Body of pancreas (tissue), 4 donors: ENCODE measurements around the gene CDK19. TPM values are rescaled to one million over a fixed set of nuclear protein-coding genes. Genes with fewer than 3 reads are reported as not detected.

Experiments used
- ATAC-seq: fragments of 150-250 bp; one replicate; pipeline ENCODE4 v1.9.1; 2016
- DNase-seq, 4 donors: peaks; one replicate each; pipeline ENCODE4 v3.0.0-alpha.2; 2019
- H3K27ac ChIP-seq, 4 donors: fragments of 200-600 bp; sonication (generic); 1 replicate in 3 of 4; 2 replicates in 1 of 4; pipeline versions ENCODE4 v1.5.1 to v1.6.1; 2016 to 2019; ENCODE audit warnings: mild to moderate bottlenecking in 1 of 4, mixed read lengths in 1 of 4, moderate library complexity in 1 of 4
- H3K27me3 ChIP-seq, 2 donors: fragments of 200-600 bp; sonication (generic); one replicate each; pipeline ENCODE4 v1.6.0; 2016; ENCODE audit warnings: mild to moderate bottlenecking in 1 of 2
- H3K36me3 ChIP-seq, 2 donors: fragments of 200-600 bp; sonication (generic); replicated peaks in 1 of 2; 2 replicates each; pipeline ENCODE4 v1.5.1; 2016; ENCODE audit warnings: low read depth in 2 of 2; ENCODE audit not compliant: insufficient read depth in 1 of 2
- H3K4me1 ChIP-seq: fragments of 200-600 bp; sonication (generic); one replicate; pipeline ENCODE4 v1.6.0; 2016
- H3K4me3 ChIP-seq, 2 donors: fragments of 200-600 bp; sonication (generic); 1 replicate in 1 of 2; 2 replicates in 1 of 2; pipeline ENCODE4 v1.5.1; 2016 to 2019
- H3K9me3 ChIP-seq, 3 donors: fragments of 200-600 bp; sonication (generic); 1 replicate in 2 of 3; 2 replicates in 1 of 3; pipeline ENCODE4 v1.5.1; 2016
- POLR2A ChIP-seq, 3 donors: fragments of 450-650 bp; IDR thresholded peaks; one replicate each; pipeline ENCODE4 v1.6.1; 2016; ENCODE audit warnings: antibody characterized with exemption in 3 of 3, mild to moderate bottlenecking in 2 of 3
- WGBS, 2 donors: methylation state at CpG; one replicate each; pipeline ENCODE4 v1.1.5; 2017; 5-methylcytosine and 5-hydroxymethylcytosine counted together
- intact Hi-C: fragments of 100-400 bp; cut with DNase I; formaldehyde crosslinking; loops from one replicate; pipeline ENCODE4 v1.15.1; 2023
- total RNA-seq, 2 donors: library from RNA; depleted of rRNA; stranded (reverse); fragments of >200 nt; gene quantifications; one replicate each; pipeline ENCODE4 v1.1.0, GENCODE V29; 2016
- TF ChIP-seq, protein P1 (sequence below), 7 experiments: fragments of 450-650 bp in 4 of 7; fragments of 200-600 bp in 3 of 7; sonication (generic) in 3 of 7; IDR thresholded peaks; one replicate each; pipeline ENCODE4 v1.5.1; 2016 to 2019; ENCODE audit warnings: antibody characterized with exemption in 7 of 7

Gene CDK19
- total RNA-seq, 2 donors from 2014 or later = 4.0 to 8.0 TPM

DNA sequence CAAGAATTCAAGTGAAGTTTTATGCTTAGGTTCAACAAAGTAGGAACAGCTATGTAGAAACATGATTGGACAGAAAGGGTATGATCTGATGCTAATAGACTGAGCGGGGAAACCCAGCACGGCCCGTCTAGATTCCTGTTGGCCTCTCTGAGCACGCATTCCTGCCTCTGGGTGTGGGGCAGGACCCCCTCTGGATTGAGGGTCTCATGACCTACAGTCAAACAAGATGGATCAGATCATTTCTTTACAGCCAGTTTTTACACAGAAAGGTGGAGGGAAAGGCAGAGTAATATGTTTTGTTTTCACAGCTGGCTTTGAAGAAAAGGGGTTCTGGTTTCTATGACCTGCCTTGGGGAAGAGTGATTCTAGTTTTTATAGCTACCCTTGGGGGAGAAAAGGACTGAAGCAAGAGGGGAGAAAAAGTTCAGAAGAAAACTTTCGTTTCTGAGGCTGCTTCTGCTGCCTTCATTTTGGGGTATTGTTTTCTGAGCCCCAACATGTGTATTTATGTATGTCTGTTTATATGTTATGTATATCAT, 239.3 kb downstream of the CDK19 start:
- DNase-seq = no peak
- intact Hi-C loops = no loop called here

GRCh38 chr6:110574817-110575216, 240.5 kb downstream of the CDK19 start:
- no peak for TF ChIP-seq POLR2A (IDR thresholded peaks at IDR 0.05)
- TF ChIP-seq, protein P1, sequence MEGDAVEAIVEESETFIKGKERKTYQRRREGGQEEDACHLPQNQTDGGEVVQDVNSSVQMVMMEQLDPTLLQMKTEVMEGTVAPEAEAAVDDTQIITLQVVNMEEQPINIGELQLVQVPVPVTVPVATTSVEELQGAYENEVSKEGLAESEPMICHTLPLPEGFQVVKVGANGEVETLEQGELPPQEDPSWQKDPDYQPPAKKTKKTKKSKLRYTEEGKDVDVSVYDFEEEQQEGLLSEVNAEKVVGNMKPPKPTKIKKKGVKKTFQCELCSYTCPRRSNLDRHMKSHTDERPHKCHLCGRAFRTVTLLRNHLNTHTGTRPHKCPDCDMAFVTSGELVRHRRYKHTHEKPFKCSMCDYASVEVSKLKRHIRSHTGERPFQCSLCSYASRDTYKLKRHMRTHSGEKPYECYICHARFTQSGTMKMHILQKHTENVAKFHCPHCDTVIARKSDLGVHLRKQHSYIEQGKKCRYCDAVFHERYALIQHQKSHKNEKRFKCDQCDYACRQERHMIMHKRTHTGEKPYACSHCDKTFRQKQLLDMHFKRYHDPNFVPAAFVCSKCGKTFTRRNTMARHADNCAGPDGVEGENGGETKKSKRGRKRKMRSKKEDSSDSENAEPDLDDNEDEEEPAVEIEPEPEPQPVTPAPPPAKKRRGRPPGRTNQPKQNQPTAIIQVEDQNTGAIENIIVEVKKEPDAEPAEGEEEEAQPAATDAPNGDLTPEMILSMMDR (IDR thresholded peaks at IDR 0.05) = no peak
- intact Hi-C loops = no loop called here
- WGBS, 2 donors = 71 to 76% methylated on average over 3 of the region's 3 CpGs

More for the DNA sequence above, 239.3 kb downstream of the CDK19 start:
- 76 to 79% methylated on average over 5 of the region's 5 CpGs for WGBS, 2 donors
- Histone ChIP-seq H3K9me3 (no peaks in the 10 kb centered on the region), H3K27me3 (no peaks in the 10 kb centered on the region), H3K4me3 (no peak overlapping the region), H3K4me1 (no peaks in the 10 kb centered on the region), H3K36me3 (no peaks in the 10 kb centered on the region), H3K27ac (no peak overlapping the region)
- no peak for TF ChIP-seq POLR2A (IDR thresholded peaks at IDR 0.05)
- TF ChIP-seq, protein P1 (IDR thresholded peaks at IDR 0.05) = no peak
- no peak for ATAC-seq

GRCh38 chr6:110573537-110573936, 241.7 kb downstream of the CDK19 start:
- no peak overlapping the region for H3K4me3 ChIP-seq
- intact Hi-C loops = no loop called here
- WGBS, 2 donors = 25 to 34% methylated on average over 2 of the region's 2 CpGs
- DNase-seq (no peak), ATAC-seq (no peak)
- H3K36me3 ChIP-seq = no peaks in the 10 kb centered on the region
- H3K9me3 ChIP-seq = no peaks in the 10 kb centered on the region
- TF ChIP-seq POLR2A (IDR thresholded peaks at IDR 0.05) = no peak
- H3K4me1 ChIP-seq = no peaks in the 10 kb centered on the region
- no peaks in the 10 kb centered on the region for H3K27me3 ChIP-seq
- H3K27ac ChIP-seq = no peak overlapping the region

More at GRCh38 chr6:110574817-110575216, 240.5 kb downstream of the CDK19 start:
- H3K4me1 ChIP-seq = no peaks in the 10 kb centered on the region
- H3K4me3 ChIP-seq = no peak overlapping the region
- ATAC-seq (no peak), DNase-seq (no peak)
- H3K9me3 ChIP-seq = no peaks in the 10 kb centered on the region
- no peaks in the 10 kb centered on the region for H3K27me3 ChIP-seq
- H3K27ac ChIP-seq = no peak overlapping the region
- H3K36me3 ChIP-seq = no peaks in the 10 kb centered on the region

DNA sequence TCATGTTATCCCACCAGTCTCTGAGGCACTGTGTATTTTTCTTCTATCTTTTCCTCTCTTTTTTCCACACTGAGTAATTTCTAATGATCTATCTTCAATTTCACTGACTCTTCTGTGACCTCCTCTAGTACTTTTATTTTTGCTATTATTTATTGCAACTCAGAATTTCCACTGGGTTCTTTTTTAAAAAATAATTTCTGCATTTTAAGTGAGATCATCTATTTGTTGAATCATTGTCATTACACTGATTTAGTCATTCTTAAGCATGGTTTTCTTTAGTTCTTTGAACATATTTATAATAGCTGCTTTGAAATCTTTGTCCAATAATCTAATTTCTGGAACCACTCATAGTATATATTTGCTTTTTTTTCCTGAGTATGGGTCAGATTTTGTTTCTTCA, 242.1 kb downstream of the CDK19 start:
- no peaks in the 10 kb centered on the region for H3K4me1 ChIP-seq
- no peak for ATAC-seq
- H3K27ac ChIP-seq = no peak overlapping the region
- H3K36me3 ChIP-seq = no peaks in the 10 kb centered on the region
- no peaks in the 10 kb centered on the region for H3K9me3 ChIP-seq
- TF ChIP-seq, protein P1 (IDR thresholded peaks at IDR 0.05) = no peak
- no peak for TF ChIP-seq POLR2A (IDR thresholded peaks at IDR 0.05)
- H3K27me3 ChIP-seq = no peaks in the 10 kb centered on the region
- intact Hi-C loops = no loop called here
- DNase-seq = no peak
- no peak overlapping the region for H3K4me3 ChIP-seq

GRCh38 chr6:110567957-110568696, 247.1 kb downstream of the CDK19 start:
- Histone ChIP-seq H3K4me3 (no peak overlapping the region), H3K9me3 (no peaks in the 10 kb centered on the region), H3K4me1 (peaks cover 10% of the 10 kb centered on the region), H3K27ac (no peak overlapping the region), H3K36me3 (no peaks in the 10 kb centered on the region), H3K27me3 (no peaks in the 10 kb centered on the region)
- intact Hi-C loops = no loop called here
- WGBS, 2 donors = 87 to 92% methylated on average over 7 of the region's 7 CpGs
- TF ChIP-seq, protein P1 (IDR thresholded peaks at IDR 0.05) = no peak
- TF ChIP-seq POLR2A (IDR thresholded peaks at IDR 0.05) = no peak
- DNase-seq (no peak), ATAC-seq (no peak)
